Endothelial cell of umbilical vein (primary cell): Measurements from ENCODE around the gene TRIM7. TPM values are rescaled to one million over a fixed set of nuclear protein-coding genes. Genes with fewer than 3 reads are reported as not detected.

Source experiments
- BruUV-seq: library from RNA; stranded (reverse); fragments of 400-500 nt; replicated peaks from 2 replicates; lab custom pipeline; 2021; lab: Mats Ljungman, UMichigan
- CTCF ChIA-PET: fragments of 300-600, 350-600 bp; sonication (Branson Sonifier 250); formaldehyde crosslinking; loops from one replicate; lab custom pipeline; 2021; ENCODE audit warnings: antibody characterized with exemption, inconsistent platforms; lab: Charles Lee
- POLR2A ChIA-PET: fragments of 300-600, 350-600 bp; sonication (Branson Sonifier 250); formaldehyde crosslinking; loops from one replicate; lab custom pipeline; 2021; ENCODE audit warnings: antibody characterized with exemption, inconsistent platforms; lab: Charles Lee
- DNase-seq: peaks from one replicate; pipeline ENCODE4 v3.0.0-alpha.2; 2011; ENCODE audit warnings: low read depth, low spot score
- FAIRE-seq: peaks from 2 replicates; lab custom pipeline; 2011; peaks lifted over from hg19 to GRCh38; lab: Jason Lieb, UNC
- H2AFZ ChIP-seq: 2 replicates; pipeline ENCODE4 v1.6.0; 2012; ENCODE audit warnings: low read depth, low read length, control low read depth, inconsistent platforms
- H3K27ac ChIP-seq: 2 replicates; pipeline ENCODE4 v1.5.1; 2011; ENCODE audit warnings: low read depth, mild to moderate bottlenecking, control low read depth, low read length, moderate library complexity; ENCODE audit not compliant: insufficient read depth
- H3K27me3 ChIP-seq, 2 experiments: 2 replicates each; pipeline versions ENCODE4 v1.6.0 to v1.6.1; 2011; ENCODE audit warnings: low read length in 2 of 2, mixed read lengths in 1 of 2; ENCODE audit not compliant: control insufficient read depth in 2 of 2, insufficient read depth in 2 of 2
- H3K36me3 ChIP-seq, 2 experiments: 2 replicates in 1 of 2; 3 replicates in 1 of 2; pipeline ENCODE4 v1.5.1; 2011; ENCODE audit warnings: low read length in 2 of 2, mild to moderate bottlenecking in 1 of 2, moderate library complexity in 1 of 2; ENCODE audit not compliant: control insufficient read depth in 2 of 2, insufficient read depth in 2 of 2; ENCODE audit errors: extremely low read depth in 1 of 2
- H3K4me1 ChIP-seq: 3 replicates; pipeline ENCODE4 v1.5.1; 2011; ENCODE audit warnings: mild to moderate bottlenecking, low read length; ENCODE audit not compliant: control insufficient read depth, insufficient read depth; ENCODE audit errors: extremely low read depth
- H3K4me2 ChIP-seq: 2 replicates; pipeline ENCODE4 v1.6.1; 2011; ENCODE audit warnings: low read length, control low read depth, mixed read lengths; ENCODE audit not compliant: insufficient read depth
- H3K4me3 ChIP-seq, 3 experiments: fragments of 200-600 bp in 1 of 3; sonication (generic), shearing (Covaris generic) in 1 of 3; replicated peaks in 1 of 3; 2 replicates each; pipeline ENCODE4 v1.5.1; 2011 to 2016; ENCODE audit warnings: control low read depth in 3 of 3, low read length in 3 of 3, mild to moderate bottlenecking in 2 of 3, inconsistent platforms in 1 of 3, low read depth in 1 of 3, moderate library complexity in 1 of 3; ENCODE audit not compliant: insufficient read depth in 1 of 3
- H3K79me2 ChIP-seq: 2 replicates; pipeline ENCODE4 v1.6.0; 2012; ENCODE audit warnings: low read length, inconsistent platforms; ENCODE audit not compliant: control insufficient read depth, insufficient read depth
- H3K9ac ChIP-seq: replicated peaks from 2 replicates; pipeline ENCODE3; 2011; ENCODE audit warnings: low read length, control low read depth; ENCODE audit not compliant: insufficient read depth; ENCODE audit errors: extremely low read depth
- H3K9me1 ChIP-seq: replicated peaks from 3 replicates; pipeline ENCODE4 v1.6.0; 2011; ENCODE audit warnings: mild to moderate bottlenecking, low read length; ENCODE audit not compliant: control insufficient read depth, insufficient read depth; ENCODE audit errors: extremely low read depth
- H3K9me3 ChIP-seq: replicated peaks from 2 replicates; pipeline ENCODE4 v1.5.1; 2012; ENCODE audit warnings: low read length, inconsistent platforms; ENCODE audit not compliant: control insufficient read depth, insufficient read depth
- H4K20me1 ChIP-seq: replicated peaks from 2 replicates; pipeline ENCODE3; 2011; ENCODE audit warnings: mild to moderate bottlenecking, low read length; ENCODE audit not compliant: control insufficient read depth, insufficient read depth; ENCODE audit errors: extremely low read depth
- CTCF ChIP-seq, 2 donors: IDR thresholded peaks; 1 replicate in 1 of 2; 2 replicates in 1 of 2; pipeline ENCODE4 v1.5.1; 2011; ENCODE audit warnings: low read length in 2 of 2, mild to moderate bottlenecking in 2 of 2, moderate library complexity in 2 of 2, control low read depth in 1 of 2, inconsistent platforms in 1 of 2, low read depth in 1 of 2; ENCODE audit not compliant: insufficient read depth in 1 of 2; ENCODE audit errors: extremely low read depth in 1 of 2
- EZH2 ChIP-seq: IDR thresholded peaks from 2 replicates; pipeline ENCODE4 v1.6.1; 2012; ENCODE audit warnings: borderline replicate concordance, low read depth, mild to moderate bottlenecking, moderate library complexity, low read length, inconsistent platforms; ENCODE audit not compliant: severe bottlenecking
- FOS ChIP-seq: IDR thresholded peaks from 2 replicates; pipeline ENCODE4 v1.6.1; 2011; ENCODE audit warnings: mild to moderate bottlenecking, low read length, moderate library complexity, borderline replicate concordance; ENCODE audit not compliant: insufficient read depth
- GATA2 ChIP-seq: IDR thresholded peaks from 2 replicates; pipeline ENCODE4 v1.7.0; 2011; ENCODE audit warnings: low read depth, mild to moderate bottlenecking, moderate library complexity, mixed read lengths, low read length; ENCODE audit not compliant: insufficient read length, insufficient read depth
- JUN ChIP-seq: IDR thresholded peaks from 2 replicates; pipeline ENCODE4 v1.6.1; 2011; ENCODE audit warnings: borderline replicate concordance, low read depth; ENCODE audit not compliant: insufficient read length, insufficient read depth
- MYC ChIP-seq: IDR thresholded peaks from one replicate; pipeline ENCODE4 v1.6.1; 2011; ENCODE audit warnings: mild to moderate bottlenecking, low read depth, low read length
- POLR2A ChIP-seq: IDR thresholded peaks from 2 replicates; pipeline ENCODE4 v1.6.1; 2012; ENCODE audit warnings: low read depth, mild to moderate bottlenecking, control low read depth, low read length
- POLR2AphosphoS5 ChIP-seq: IDR thresholded peaks from 2 replicates; pipeline ENCODE4 v1.6.1; 2012; ENCODE audit warnings: low read depth, mild to moderate bottlenecking, control low read depth, low read length, moderate library complexity; ENCODE audit not compliant: insufficient read depth
- dilution Hi-C: fragments of 300-500 bp; cut with MboI; formaldehyde crosslinking; loops from one replicate; pipeline ENCODE4 v1.15.0; 2019; ENCODE audit warnings: low sequenced_read_pairs; ENCODE audit not compliant: extremely low pct_ligation_motif_present
- intact Hi-C: fragments of 100-400 bp; cut with micrococcal nuclease; formaldehyde crosslinking; loops from one replicate; pipeline ENCODE4 v1.10.0; 2022
- polyA plus RNA-seq, 4 experiments: library from polyadenylated mRNA; depleted of rRNA in 3 of 4; stranded (reverse) in 3 of 4; unstranded in 1 of 4; fragments of >200 nt; gene quantifications; 2 replicates each; pipeline versions ENCODE4 v1.2.1 to v1.2.3, GENCODE V29; 2011 to 2012; ENCODE audit warnings: missing spikeins in 1 of 4
- total RNA-seq: library from RNA; stranded (reverse); gene quantifications from 2 replicates; pipeline ENCODE4 v1.2.3, GENCODE V29; 2021
- TF ChIP-seq, protein P1 (sequence below): IDR thresholded peaks from 2 replicates; pipeline ENCODE4 v1.6.1; 2011; ENCODE audit not compliant: insufficient read depth, insufficient read length

Gene TRIM7
- total and polyA plus RNA-seq, 2 donors (not counting 3 experiments of a cell fraction or from before 2014, with no cell fraction given): 2.7 to 3.4 TPM

DNA sequence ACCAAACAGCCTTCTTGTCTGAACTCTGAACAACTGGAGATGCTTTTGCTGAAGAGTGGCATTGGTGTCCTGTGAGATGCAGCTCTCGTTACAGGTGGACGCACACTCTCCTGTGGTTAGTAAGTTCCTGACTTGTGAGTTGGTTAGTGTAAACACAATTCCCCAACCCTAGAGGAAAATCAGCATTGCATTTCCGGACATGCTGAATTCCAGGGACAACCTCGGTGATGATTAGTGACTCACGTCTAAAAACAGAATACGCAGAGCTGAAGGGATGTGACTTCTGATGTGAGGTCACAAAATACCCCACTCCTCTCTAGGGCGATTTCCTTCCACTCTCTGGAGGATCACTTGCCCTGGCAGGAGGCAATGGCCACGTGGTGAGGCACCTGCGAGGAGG is 52.6 kb downstream of the TRIM7 start:
- H3K9me3 ChIP-seq: no peaks in the 10 kb centered on the region
- intact Hi-C loops: no loop called here
- no peaks in the 10 kb centered on the region for H3K36me3 ChIP-seq
- dilution Hi-C loops: no loop called here
- H3K27me3 ChIP-seq: peaks cover 0 to 2% of the 10 kb centered on the region in 2 experiments
- ChIA-PET POLR2A (no interaction called here), CTCF (interaction anchor here (1.2 to 1.5 kb wide), 2 partner anchors 16 to 368 kb away, joined by 4 to 5 read pairs; no protein-coding TSS in a partner anchor)
- no peak overlapping the region for H3K4me2 ChIP-seq
- no peak overlapping the region for H3K9ac ChIP-seq
- FAIRE-seq (peak; percentile 8), DNase-seq (peak; percentile 35)
- no peak overlapping the region for H2AFZ ChIP-seq
- H3K4me1 ChIP-seq: peaks cover 3% of the 10 kb centered on the region
- H4K20me1 ChIP-seq: no peaks in the 10 kb centered on the region
- TF ChIP-seq POLR2AphosphoS5 (peak; percentile 28), MYC (no peak), JUN (peak; percentile 26), FOS (peak; percentile 48)
- H3K79me2 ChIP-seq: no peaks in the 10 kb centered on the region
- no peak overlapping the region for H3K27ac ChIP-seq
- H3K9me1 ChIP-seq: no peaks in the 10 kb centered on the region
- no peak overlapping the region for H3K4me3 ChIP-seq
- no TSS peak for BruUV-seq

DNA sequence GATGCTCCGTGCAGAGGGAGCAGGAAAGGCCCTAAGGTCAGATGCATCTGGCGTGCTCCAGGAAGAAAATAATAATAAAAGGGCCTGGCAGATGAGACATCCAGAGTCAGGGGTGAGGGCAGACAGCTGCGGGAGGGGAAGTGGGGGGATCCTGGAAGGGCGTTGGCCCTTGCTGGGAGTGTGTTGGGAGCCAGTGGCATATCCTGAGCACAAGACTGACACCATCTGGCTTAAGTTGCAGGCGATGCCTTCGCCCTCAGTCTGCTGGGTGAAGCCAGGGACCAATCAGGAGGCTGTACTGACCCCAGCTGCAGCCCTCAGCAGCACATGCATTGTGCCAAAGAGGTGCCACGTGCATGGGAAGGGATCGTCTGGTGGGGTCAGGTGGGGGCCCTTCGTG is 53.9 kb downstream of the TRIM7 start:
- H3K27ac ChIP-seq: no peak overlapping the region
- no peaks in the 10 kb centered on the region for H3K36me3 ChIP-seq
- peaks cover 0 to 2% of the 10 kb centered on the region in 2 experiments for H3K27me3 ChIP-seq
- H3K9me1 ChIP-seq: no peaks in the 10 kb centered on the region
- no peaks in the 10 kb centered on the region for H3K9me3 ChIP-seq
- no peak for TF ChIP-seq MYC
- no peak for TF ChIP-seq POLR2AphosphoS5
- TF ChIP-seq, protein P1, sequence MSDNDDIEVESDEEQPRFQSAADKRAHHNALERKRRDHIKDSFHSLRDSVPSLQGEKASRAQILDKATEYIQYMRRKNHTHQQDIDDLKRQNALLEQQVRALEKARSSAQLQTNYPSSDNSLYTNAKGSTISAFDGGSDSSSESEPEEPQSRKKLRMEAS: no peak
- no peak for TF ChIP-seq EZH2
- no peak for TF ChIP-seq JUN
- TF ChIP-seq GATA2: no peak
- TF ChIP-seq CTCF (IDR thresholded peaks at IDR 0.05; ENCODE audit: extremely low read depth in 1 of 2, insufficient read depth in 1 of 2, low read depth in 1 of 2, low read length in 2 of 2): no peak
- no peak for TF ChIP-seq POLR2A
- no peak for TF ChIP-seq FOS
- DNase-seq (no peak), FAIRE-seq (no peak)
- H3K4me2 ChIP-seq: no peak overlapping the region
- H2AFZ ChIP-seq: no peak overlapping the region
- BruUV-seq: no TSS peak
- no peak overlapping the region for H3K9ac ChIP-seq
- dilution Hi-C loops: no loop called here
- no peaks in the 10 kb centered on the region for H4K20me1 ChIP-seq
- ChIA-PET CTCF (interaction anchor here (1.4 kb wide), 2 partner anchors 17 to 367 kb away, joined by 4 to 5 read pairs; no protein-coding TSS in a partner anchor), POLR2A (no interaction called here)
- H3K4me3 ChIP-seq: no peak overlapping the region
- intact Hi-C loops: no loop called here
- H3K4me1 ChIP-seq: peaks cover 3% of the 10 kb centered on the region
- H3K79me2 ChIP-seq: no peaks in the 10 kb centered on the region
